HCT116 (cell line): ENCODE data around the gene ZNF554. TPM values are rescaled to one million over a fixed set of nuclear protein-coding genes. Genes with fewer than 3 reads are reported as not detected.

Experiments
- ATAC-seq: fragments of 200-7000 bp; cut with Tn5 transposase; 2 replicates; pipeline ENCODE4 v1.9.1; 2020; ENCODE audit warnings: mild to moderate bottlenecking, moderate library complexity
- BruUV-seq: library from RNA; stranded (reverse); fragments of 400-500 nt; replicated peaks from 2 replicates; lab custom pipeline; 2021; lab: Mats Ljungman, UMichigan
- CTCF ChIA-PET: fragments of 300-600 bp; sonication (Branson Sonifier 250); formaldehyde crosslinking; loops from one replicate; lab custom pipeline; 2021; ENCODE audit warnings: antibody characterized with exemption; lab: Charles Lee
- POLR2A ChIA-PET: fragments of 300-600, 350-600 bp; sonication (Branson Sonifier 250); formaldehyde crosslinking; loops from one replicate; lab custom pipeline; 2021; ENCODE audit warnings: antibody characterized with exemption; lab: Charles Lee
- RAD21 ChIA-PET, 2 experiments: fragments of 300-600 bp; sonication (Branson Sonifier 250); formaldehyde crosslinking; loops; one replicate each; lab custom pipeline; 2023; ENCODE audit warnings: low total read pairs in 2 of 2; ENCODE audit not compliant: uncharacterized antibody in 2 of 2, unreplicated experiment in 2 of 2, low non-redundant PET in 1 of 2; lab: Charles Lee
- DNase-seq: peaks from one replicate; pipeline ENCODE4 v3.0.0-alpha.2; 2010; ENCODE audit warnings: low read depth, low spot score
- H2AFZ ChIP-seq: fragments of 200-600 bp; shearing (Covaris generic), sonication (generic); 2 replicates; pipeline ENCODE4 v1.6.1; 2017; ENCODE audit warnings: low read depth, mixed run types, mixed read lengths, antibody characterized with exemption, low read length; ENCODE audit not compliant: poor library complexity, severe bottlenecking
- H3K27ac ChIP-seq: 2 replicates; pipeline ENCODE4 v1.5.1; 2012; ENCODE audit warnings: low read depth, low read length
- H3K27me3 ChIP-seq: fragments of 200-600 bp; sonication (generic); 2 replicates; pipeline ENCODE4 v1.6.1; 2016; ENCODE audit warnings: mixed run types, low read length, mixed read lengths; ENCODE audit not compliant: insufficient read depth
- H3K36me3 ChIP-seq, 2 experiments: fragments of 200-500 bp in 1 of 2; fragments of 200-600 bp in 1 of 2; sonication (Bioruptor generic) in 1 of 2; sonication (generic) in 1 of 2; 2 replicates each; pipeline versions ENCODE4 v1.5.1 to v1.6.1; 2014 to 2016; ENCODE audit warnings: low read length in 2 of 2, inconsistent platforms in 1 of 2, mixed read lengths in 1 of 2, mixed run types in 1 of 2; ENCODE audit not compliant: insufficient read depth in 2 of 2, control insufficient read depth in 1 of 2
- H3K4me1 ChIP-seq, 2 experiments: fragments of 200-600 bp in 1 of 2; sonication (generic) in 1 of 2; 2 replicates each; pipeline versions ENCODE4 v1.5.1 to v1.6.1; 2012 to 2017; ENCODE audit warnings: low read length in 2 of 2, inconsistent platforms in 1 of 2, mild to moderate bottlenecking in 1 of 2, mixed read lengths in 1 of 2, mixed run types in 1 of 2, moderate library complexity in 1 of 2; ENCODE audit not compliant: insufficient read depth in 2 of 2, control insufficient read depth in 1 of 2
- H3K4me2 ChIP-seq: fragments of 200-600 bp; sonication (generic); 2 replicates; pipeline ENCODE4 v1.6.1; 2017; ENCODE audit warnings: mixed run types, low read length, mixed read lengths
- H3K4me3 ChIP-seq, 2 experiments: fragments of 200-600 bp in 1 of 2; sonication (generic) in 1 of 2; replicated peaks in 1 of 2; 2 replicates each; pipeline ENCODE4 v1.5.1; 2011 to 2016; ENCODE audit warnings: low read length in 2 of 2, control low read depth in 1 of 2, low read depth in 1 of 2, mild to moderate bottlenecking in 1 of 2, mixed read lengths in 1 of 2, mixed run types in 1 of 2
- H3K79me2 ChIP-seq: fragments of 200-600 bp; sonication (generic); 2 replicates; pipeline ENCODE4 v1.6.1; 2017; ENCODE audit warnings: mild to moderate bottlenecking, mixed run types, low read length, moderate library complexity, mixed read lengths; ENCODE audit not compliant: insufficient read depth
- H3K9ac ChIP-seq: fragments of 200-600 bp; sonication (generic); 2 replicates; pipeline ENCODE4 v1.6.1; 2016; ENCODE audit warnings: low read length, mixed read lengths
- H3K9me2 ChIP-seq: fragments of 200-600 bp; sonication (generic), shearing (Covaris generic); 2 replicates; pipeline ENCODE4 v1.6.1; 2017; ENCODE audit warnings: mixed run types, mild to moderate bottlenecking, moderate library complexity; ENCODE audit not compliant: insufficient read depth
- H3K9me3 ChIP-seq, 2 experiments: fragments of 200-500 bp in 1 of 2; fragments of 200-600 bp in 1 of 2; sonication (Bioruptor generic) in 1 of 2; sonication (generic) in 1 of 2; 2 replicates each; pipeline ENCODE4 v1.6.1; 2014 to 2017; ENCODE audit warnings: low read length in 2 of 2, mixed read lengths in 2 of 2, inconsistent platforms in 1 of 2, low read depth in 1 of 2, mild to moderate bottlenecking in 1 of 2, mixed run types in 1 of 2, moderate library complexity in 1 of 2; ENCODE audit not compliant: control insufficient read depth in 1 of 2, insufficient read depth in 1 of 2
- H4K20me1 ChIP-seq: fragments of 200-600 bp; sonication (generic), shearing (Covaris generic); 2 replicates; pipeline ENCODE4 v1.6.1; 2017; ENCODE audit warnings: mixed run types, mild to moderate bottlenecking, moderate library complexity; ENCODE audit not compliant: insufficient read depth
- CEBPB ChIP-seq: IDR thresholded peaks from 2 replicates; pipeline ENCODE4 v1.6.1; 2012; ENCODE audit warnings: low read depth
- EGR1 ChIP-seq: IDR thresholded peaks from 2 replicates; pipeline ENCODE4 v1.6.1; 2012; ENCODE audit warnings: low read depth
- ELF1 ChIP-seq: IDR thresholded peaks from 2 replicates; pipeline ENCODE4 v1.6.1; 2012; ENCODE audit warnings: low read depth, borderline replicate concordance
- EZH2phosphoT487 ChIP-seq: fragments of 200-600 bp; IDR thresholded peaks from 2 replicates; pipeline ENCODE4 v1.6.1; 2018; ENCODE audit warnings: antibody characterized with exemption, borderline replicate concordance
- JUND ChIP-seq: IDR thresholded peaks from 2 replicates; pipeline ENCODE4 v1.6.1; 2012
- POLR2A ChIP-seq: IDR thresholded peaks from 2 replicates; pipeline ENCODE4 v1.7.0; 2011; ENCODE audit warnings: borderline replicate concordance; ENCODE audit not compliant: insufficient read depth, insufficient read length; ENCODE audit errors: extremely low read depth
- POLR2AphosphoS5 ChIP-seq: IDR thresholded peaks from 2 replicates; pipeline ENCODE4 v1.6.1; 2011; ENCODE audit warnings: mild to moderate bottlenecking, low read depth, low read length, moderate library complexity
- REST ChIP-seq: IDR thresholded peaks from 2 replicates; pipeline ENCODE4 v1.6.1; 2012; ENCODE audit warnings: low read depth
- SP1 ChIP-seq: IDR thresholded peaks from 2 replicates; pipeline ENCODE4 v1.6.1; 2012; ENCODE audit warnings: low read depth
- SRF ChIP-seq: IDR thresholded peaks from 2 replicates; pipeline ENCODE4 v1.6.1; 2012; ENCODE audit warnings: low read depth
- TCF7L2 ChIP-seq: IDR thresholded peaks from 2 replicates; pipeline ENCODE4 v1.7.0; 2011; ENCODE audit warnings: borderline replicate concordance, inconsistent platforms; ENCODE audit not compliant: insufficient read depth, insufficient read length; ENCODE audit errors: extremely low read depth
- ZBTB33 ChIP-seq: IDR thresholded peaks from 2 replicates; pipeline ENCODE4 v1.6.1; 2011; ENCODE audit warnings: mild to moderate bottlenecking, low read length, moderate library complexity; ENCODE audit not compliant: insufficient replicate concordance; ENCODE audit errors: extremely low read depth
- intact Hi-C: fragments of 100-400 bp; cut with micrococcal nuclease; formaldehyde crosslinking; loops from 2 replicates; pipeline ENCODE4 v1.10.0; 2022
- total RNA-seq: library from RNA; stranded (reverse); gene quantifications from one replicate; pipeline ENCODE4 v1.2.1, GENCODE V29; 2021; ENCODE audit not compliant: unreplicated experiment

The ZNF554 gene
- total RNA-seq, 1 experiment from 2014 or later, result 4.0 TPM

- no peak for TF ChIP-seq ZBTB33
- TF ChIP-seq, all 23 proteins: peak for 0
Measured at GRCh38 chr19:2788237-2788636, 31.4 kb upstream of the ZNF554 start (continued).

GRCh38 chr19:2790194-2790556 lies 29.5 kb upstream of the ZNF554 start:
- Histone ChIP-seq H3K4me2 (no peak overlapping the region), H3K27me3 (no peaks in the 10 kb centered on the region), H3K27ac (no peak overlapping the region), H3K9me2 (no peaks in the 10 kb centered on the region), H3K4me1 (peaks cover 4 to 12% of the 10 kb centered on the region in 2 experiments), H3K36me3 (peaks cover 20 to 32% of the 10 kb centered on the region in 2 experiments; a peak in 3 of 4 replicates), H3K4me3 (no peak overlapping the region), H4K20me1 (no peaks in the 10 kb centered on the region), H3K9ac (no peak overlapping the region), H2AFZ (no peak overlapping the region), H3K79me2 (peaks cover 78% of the 10 kb centered on the region), H3K9me3 (no peaks in the 10 kb centered on the region)
- ChIA-PET POLR2A (no interaction called here), CTCF (no interaction called here), RAD21 (no interaction called here)
- intact Hi-C loops, result no loop called here
- TF ChIP-seq TCF7L2, result no peak
- TF ChIP-seq POLR2AphosphoS5, result no peak
- no peak for TF ChIP-seq SP1
- no peak for TF ChIP-seq EZH2phosphoT487
- TF ChIP-seq ELF1, result no peak
- no peak for TF ChIP-seq CEBPB
- TF ChIP-seq JUND, result no peak
- TF ChIP-seq ZBTB33, result no peak
- no peak for TF ChIP-seq REST
- TF ChIP-seq POLR2A, result no peak
- no peak for TF ChIP-seq SRF
- no peak for TF ChIP-seq EGR1
- no TSS peak for BruUV-seq
- no peak for ATAC-seq
- no peak for DNase-seq
